Muscle layer of colon (tissue), 2 donors: Measurements from ENCODE around the gene IL10RA.
"Not testable (repeated sequence)": the region's sequence is repeated elsewhere in the genome, so short reads cannot be mapped to it uniquely, and the experiment has no call there.

ENCODE experiments used
- H3K27ac ChIP-seq: one replicate; pipeline ENCODE4 v1.7.0; 2013; ENCODE audit warnings: low read depth, mild to moderate bottlenecking, low read length, moderate library complexity
- H3K27me3 ChIP-seq, 2 donors: one replicate each; pipeline ENCODE4 v1.7.0; 2013; ENCODE audit warnings: low read length in 2 of 2, mild to moderate bottlenecking in 2 of 2; ENCODE audit not compliant: insufficient read depth in 2 of 2, control insufficient read depth in 1 of 2
- H3K36me3 ChIP-seq: one replicate; pipeline ENCODE4 v1.7.0; 2013; ENCODE audit warnings: mild to moderate bottlenecking, low read length; ENCODE audit not compliant: insufficient read depth
- H3K4me1 ChIP-seq: one replicate; pipeline ENCODE4 v1.7.0; 2013; ENCODE audit warnings: mild to moderate bottlenecking, low read length; ENCODE audit not compliant: insufficient read depth
- H3K4me3 ChIP-seq, 2 donors: one replicate each; pipeline ENCODE4 v1.7.0; 2013; ENCODE audit warnings: low read length in 2 of 2, low read depth in 1 of 2, mild to moderate bottlenecking in 1 of 2, moderate library complexity in 1 of 2
- H3K9ac ChIP-seq: one replicate; pipeline ENCODE4 v1.7.0; 2013; ENCODE audit warnings: low read length
- H3K9me3 ChIP-seq: one replicate; pipeline ENCODE4 v1.7.0; 2013; ENCODE audit warnings: mild to moderate bottlenecking, low read length
- donor health status: abdominal sarcoma.
- donor health status: Adenocarcinoma of cecum.

The IL10RA gene

DNA sequence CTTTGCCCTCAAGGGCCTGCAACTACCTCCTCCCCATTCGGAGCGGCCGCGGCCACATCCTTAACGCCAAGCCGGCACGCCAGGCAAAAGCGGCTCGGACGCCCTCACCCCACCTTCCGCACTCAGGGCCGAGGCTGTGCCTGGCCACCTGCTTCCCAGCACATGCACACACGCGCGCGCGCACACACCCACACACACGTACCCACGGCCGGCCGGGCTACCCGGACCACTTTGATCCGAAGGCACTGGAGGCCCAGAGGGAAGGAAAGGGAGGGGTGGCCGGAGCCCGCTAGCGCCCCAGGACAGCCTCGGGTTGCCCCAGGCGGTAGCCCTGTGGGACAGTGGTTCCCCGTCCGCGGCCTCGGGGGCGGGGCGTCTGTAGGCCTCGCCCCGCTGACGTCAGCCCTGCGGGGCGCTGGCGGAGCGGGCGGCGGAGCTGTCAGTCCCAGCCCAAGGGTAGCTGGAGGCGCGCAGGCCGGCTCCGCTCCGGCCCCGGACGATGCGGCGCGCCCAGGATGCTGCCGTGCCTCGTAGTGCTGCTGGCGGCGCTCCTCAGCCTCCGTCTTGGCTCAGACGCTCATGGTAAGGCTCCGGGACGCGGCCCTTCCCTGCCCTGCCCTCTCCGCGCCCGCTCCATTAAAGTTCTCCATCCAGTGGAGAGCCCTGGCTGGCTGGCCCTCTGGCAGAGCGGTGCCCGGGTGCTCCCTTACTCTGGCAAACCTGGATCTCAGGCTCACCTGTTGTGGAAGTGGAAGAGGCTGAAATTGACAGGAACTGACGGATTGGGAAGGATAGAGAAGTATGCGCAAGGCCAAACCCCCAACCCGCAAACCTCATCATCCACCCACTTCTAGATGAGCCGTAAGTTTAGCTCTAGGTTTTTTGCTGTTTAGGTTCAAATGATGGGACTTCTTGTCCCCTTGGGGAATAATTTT is at the start of gene IL10RA:
Gene IL10RA (plus strand): TSS at position 442 of the 935 bp plus-strand sequence. CDS start 74 bp downstream, at position 516.
- H3K27me3 ChIP-seq, result no peaks in the 10 kb centered on the region
- no peaks in the 10 kb centered on the region for H3K36me3 ChIP-seq
- H3K9me3 ChIP-seq, result no peaks in the 10 kb centered on the region
- H3K4me3 ChIP-seq, result peak within 1 kb of the TSS; percentile 69 to 89
- peak within 1 kb of the TSS; percentile 66 for H3K27ac ChIP-seq
- peaks cover 6% of the 10 kb centered on the region for H3K4me1 ChIP-seq
- H3K9ac ChIP-seq, result peak within 1 kb of the TSS; percentile 18

DNA sequence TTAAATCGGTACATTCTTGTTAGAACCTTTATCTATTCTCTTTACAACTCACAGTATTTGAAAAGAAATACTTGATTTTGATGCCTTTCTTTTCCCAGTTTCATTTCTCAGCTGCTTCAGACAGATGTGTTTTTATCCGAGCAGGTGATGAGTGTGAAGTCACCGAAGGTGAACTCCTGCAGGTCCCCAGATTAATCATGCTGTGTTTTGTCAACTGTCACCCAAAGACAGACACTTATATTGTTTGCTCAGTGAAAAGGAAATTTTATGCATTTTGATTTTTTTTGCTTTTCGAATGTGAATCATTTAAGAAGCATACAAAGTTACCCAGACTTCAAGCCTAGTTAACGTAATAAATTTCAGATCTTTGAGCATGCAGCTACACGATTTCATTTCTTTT is 49.2 kb upstream of the IL10RA start:
- no peaks in the 10 kb centered on the region for H3K9me3 ChIP-seq
- H3K27me3 ChIP-seq, result no peaks in the 10 kb centered on the region
- H3K4me1 ChIP-seq, result peaks cover 5% of the 10 kb centered on the region
- H3K27ac ChIP-seq, result no peak overlapping the region
- H3K36me3 ChIP-seq, result no peaks in the 10 kb centered on the region
- H3K4me3 ChIP-seq, result no peak overlapping the region
- no peak overlapping the region for H3K9ac ChIP-seq

- Histone ChIP-seq H3K9me3 (no peaks in the 10 kb centered on the region), H3K36me3 (no peaks in the 10 kb centered on the region), H3K4me3 (no peak overlapping the region), H3K9ac (no peak overlapping the region), H3K4me1 (no peaks in the 10 kb centered on the region), H3K27ac (no peak overlapping the region), H3K27me3 (no peaks in the 10 kb centered on the region)
Observed at GRCh38 chr11:117940736-117941135, 45.5 kb upstream of the IL10RA start.

- Histone ChIP-seq H3K4me3 (no peak overlapping the region), H3K4me1 (no peaks in the 10 kb centered on the region), H3K27ac (no peak overlapping the region), H3K9me3 (no peaks in the 10 kb centered on the region), H3K27me3 (no peaks in the 10 kb centered on the region), H3K36me3 (no peaks in the 10 kb centered on the region), H3K9ac (no peak overlapping the region)
Observed at GRCh38 chr11:117941163-117941707, 45.0 kb upstream of the IL10RA start.

GRCh38 chr11:117941976-117942654 is 44.1 kb upstream of the IL10RA start:
- H3K4me1 ChIP-seq, result no peaks in the 10 kb centered on the region
- no peaks in the 10 kb centered on the region for H3K27me3 ChIP-seq
- no peaks in the 10 kb centered on the region for H3K36me3 ChIP-seq
- no peak overlapping the region for H3K9ac ChIP-seq
- H3K9me3 ChIP-seq, result no peaks in the 10 kb centered on the region
- no peak overlapping the region for H3K4me3 ChIP-seq
- H3K27ac ChIP-seq, result no peak overlapping the region

GRCh38 chr11:117944554-117944953 is 41.6 kb upstream of the IL10RA start:
- no peaks in the 10 kb centered on the region for H3K27me3 ChIP-seq
- no peaks in the 10 kb centered on the region for H3K4me1 ChIP-seq
- H3K27ac ChIP-seq, result no peak overlapping the region

DNA sequence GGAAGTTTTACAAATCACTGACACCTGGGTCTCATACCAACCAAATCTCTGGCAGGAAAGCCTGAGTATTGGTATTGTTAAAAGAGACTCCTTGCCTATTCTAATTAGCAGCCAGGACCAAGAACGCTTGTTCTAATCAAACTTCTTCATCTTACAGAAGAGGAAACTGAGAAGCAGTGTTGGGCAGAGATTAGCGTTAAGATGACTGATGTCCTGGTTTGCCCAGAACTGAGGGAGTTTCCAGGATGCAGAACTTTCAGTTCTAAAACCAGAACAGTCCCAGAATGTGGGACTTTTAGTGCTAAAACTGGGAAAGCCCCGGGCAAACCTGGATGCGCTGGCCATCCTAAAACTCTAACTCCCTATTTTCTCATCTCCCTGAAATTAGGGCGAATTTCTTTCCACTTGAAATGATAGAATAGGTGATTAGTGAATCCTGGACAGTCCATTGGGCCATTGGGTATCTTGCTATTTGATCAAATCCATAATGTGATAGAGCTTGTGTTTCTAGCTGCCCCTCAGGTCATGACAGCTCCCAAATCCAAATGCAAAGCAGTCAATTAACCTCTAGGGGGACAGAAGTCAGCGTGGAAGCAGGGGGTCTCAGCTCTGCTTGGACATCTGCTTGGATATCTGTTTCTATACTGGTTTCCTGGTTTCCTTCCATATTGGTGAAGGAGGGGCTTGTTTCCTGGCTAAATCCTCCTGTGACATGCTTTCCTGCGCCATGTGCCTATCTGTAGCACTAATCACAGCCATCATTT is 41.0 kb upstream of the IL10RA start:
- Histone ChIP-seq H3K27ac (no peak overlapping the region), H3K36me3 (no peaks in the 10 kb centered on the region), H3K9me3 (no peaks in the 10 kb centered on the region), H3K9ac (no peak overlapping the region), H3K4me3 (no peak overlapping the region), H3K4me1 (no peaks in the 10 kb centered on the region), H3K27me3 (no peaks in the 10 kb centered on the region)

More at GRCh38 chr11:117944554-117944953, 41.6 kb upstream of the IL10RA start:
- Histone ChIP-seq H3K36me3 (no peaks in the 10 kb centered on the region), H3K4me3 (no peak overlapping the region), H3K9ac (no peak overlapping the region), H3K9me3 (no peaks in the 10 kb centered on the region)

GRCh38 chr11:117946156-117946841 is 39.9 kb upstream of the IL10RA start:
- Histone ChIP-seq H3K4me3 (no peak overlapping the region), H3K9ac (no peak overlapping the region), H3K27ac (no peak overlapping the region), H3K27me3 (no peaks in the 10 kb centered on the region), H3K36me3 (no peaks in the 10 kb centered on the region), H3K4me1 (no peaks in the 10 kb centered on the region), H3K9me3 (no peaks in the 10 kb centered on the region)

GRCh38 chr11:117946842-117947526 is 39.2 kb upstream of the IL10RA start:
- H3K4me1 ChIP-seq, result no peaks in the 10 kb centered on the region
- H3K27me3 ChIP-seq, result no peaks in the 10 kb centered on the region
- no peak overlapping the region for H3K9ac ChIP-seq
- no peak overlapping the region for H3K4me3 ChIP-seq
- H3K9me3 ChIP-seq, result no peaks in the 10 kb centered on the region
- H3K27ac ChIP-seq, result no peak overlapping the region
- no peaks in the 10 kb centered on the region for H3K36me3 ChIP-seq

DNA sequence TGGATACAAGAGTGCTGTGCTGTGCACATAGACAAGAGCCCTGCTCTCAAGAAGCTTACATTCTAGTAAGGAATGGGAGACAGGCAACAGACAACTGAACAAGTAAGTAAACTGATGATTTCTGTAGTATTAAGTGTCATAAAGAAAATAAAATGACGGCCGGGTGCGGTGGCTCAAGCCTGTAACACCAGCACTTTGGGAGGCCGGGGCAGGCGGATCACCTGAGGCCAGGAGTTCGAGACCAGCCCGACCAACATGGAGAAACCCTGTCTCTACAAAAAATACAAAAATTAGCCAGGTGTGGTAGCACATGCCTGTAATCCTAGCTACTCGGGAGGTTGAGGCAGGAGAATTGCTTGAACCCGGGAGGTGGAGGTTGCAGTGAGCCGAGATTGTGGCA is 38.4 kb upstream of the IL10RA start:
- H3K9ac ChIP-seq, H3K36me3 ChIP-seq, H3K4me1 ChIP-seq, H3K9me3 ChIP-seq, H3K27me3 ChIP-seq, H3K27ac ChIP-seq, H3K4me3 ChIP-seq: not testable (repeated sequence)
